Panc1 (cell line): ENCODE data around the gene MPO. TPM values are rescaled to one million over a fixed set of nuclear protein-coding genes. Genes with fewer than 3 reads are reported as not detected.

Source experiments
- ATAC-seq: fragments of 200-7000 bp; cut with Tn5 transposase; 2 replicates; pipeline ENCODE4 v1.9.1; 2020; ENCODE audit warnings: mild to moderate bottlenecking, moderate library complexity
- Bru-seq: library from RNA; stranded (reverse); fragments of 400-500 nt; gene quantifications from one replicate; lab custom pipeline; 2021; lab: Mats Ljungman, UMichigan
- BruChase-seq, 2 experiments: library from RNA; stranded (reverse); fragments of 400-500 nt; gene quantifications; one replicate each; lab custom pipeline; 2021; lab: Mats Ljungman, UMichigan
- BruUV-seq: library from RNA; stranded (reverse); fragments of 400-500 nt; replicated peaks from 2 replicates; lab custom pipeline; 2021; lab: Mats Ljungman, UMichigan
- CTCF ChIA-PET: fragments of 300-600 bp; sonication (Branson Sonifier 250); formaldehyde crosslinking; loops from one replicate; lab custom pipeline; 2022; ENCODE audit warnings: antibody characterized with exemption; lab: Charles Lee
- POLR2A ChIA-PET: fragments of 300-600 bp; sonication (Branson Sonifier 250); formaldehyde crosslinking; loops from one replicate; lab custom pipeline; 2022; ENCODE audit warnings: antibody characterized with exemption; lab: Charles Lee
- DNase-seq: peaks from one replicate; pipeline ENCODE4 v3.0.0-alpha.2; 2010; ENCODE audit warnings: low read depth, low spot score
- H3K27ac ChIP-seq: 2 replicates; pipeline ENCODE4 v1.5.1; 2011; ENCODE audit warnings: mild to moderate bottlenecking, low read length, inconsistent platforms
- H3K27me3 ChIP-seq: fragments of 200-500 bp; sonication (Bioruptor generic); 2 replicates; pipeline ENCODE4 v1.6.0; 2014; ENCODE audit warnings: low read length, inconsistent platforms; ENCODE audit not compliant: control insufficient read depth, insufficient read depth
- H3K36me3 ChIP-seq: fragments of 200-500 bp; sonication (Bioruptor generic); 2 replicates; pipeline ENCODE4 v1.5.1; 2014; ENCODE audit warnings: inconsistent platforms, mild to moderate bottlenecking, low read length, moderate library complexity; ENCODE audit not compliant: control insufficient read depth, insufficient read depth
- H3K4me1 ChIP-seq: 2 replicates; pipeline ENCODE4 v1.5.1; 2011; ENCODE audit warnings: inconsistent platforms, mild to moderate bottlenecking, low read length, moderate library complexity; ENCODE audit not compliant: control insufficient read depth, insufficient read depth
- H3K4me3 ChIP-seq, 2 experiments: 2 replicates each; pipeline ENCODE4 v1.5.1; 2011 to 2012; ENCODE audit warnings: low read depth in 2 of 2, low read length in 2 of 2, mild to moderate bottlenecking in 2 of 2, inconsistent platforms in 1 of 2, moderate library complexity in 1 of 2
- H3K9me3 ChIP-seq: fragments of 200-500 bp; sonication (Bioruptor generic); 2 replicates; pipeline ENCODE4 v1.5.1; 2014; ENCODE audit warnings: low read depth, mild to moderate bottlenecking, inconsistent platforms, low read length, moderate library complexity; ENCODE audit not compliant: control insufficient read depth, insufficient read depth
- CTCF ChIP-seq: fragments of 450-650 bp; IDR thresholded peaks from 2 replicates; pipeline ENCODE4 v1.5.1; 2017; ENCODE audit warnings: mild to moderate bottlenecking
- POLR2AphosphoS5 ChIP-seq: IDR thresholded peaks from 2 replicates; pipeline ENCODE4 v1.6.1; 2012; ENCODE audit warnings: mild to moderate bottlenecking, low read depth, low read length, moderate library complexity
- SIN3A ChIP-seq: IDR thresholded peaks from 2 replicates; pipeline ENCODE4 v1.6.1; 2012; ENCODE audit warnings: low read depth, mild to moderate bottlenecking, low read length, moderate library complexity, borderline replicate concordance; ENCODE audit not compliant: insufficient read depth
- TCF7L2 ChIP-seq: IDR thresholded peaks from 2 replicates; pipeline ENCODE4 v1.6.1; 2011; ENCODE audit warnings: mild to moderate bottlenecking, low read depth, low read length, inconsistent platforms
- in situ Hi-C: cut with HindIII; loops from 2 replicates; pipeline ENCODE4 v1.10.0; 2016; ENCODE audit warnings: low sequenced_read_pairs, low pct_unique_long_range_greater_than_20kb
- intact Hi-C: fragments of 100-400 bp; cut with micrococcal nuclease; formaldehyde crosslinking; loops from one replicate; pipeline ENCODE4 v1.10.0; 2022; ENCODE audit not compliant: unreplicated experiment
- long read RNA-seq: library from polyadenylated mRNA; unstranded; transcript quantifications from one replicate; pipeline ENCODE4 v2.0.0, GENCODE V29; 2021; ENCODE audit not compliant: unreplicated experiment
- polyA plus RNA-seq: library from polyadenylated mRNA; unstranded; fragments of >200 nt; gene quantifications from one replicate; pipeline ENCODE4 v1.2.1, GENCODE V29; 2012; ENCODE audit warnings: missing spikeins; ENCODE audit not compliant: insufficient read length
- total RNA-seq: library from RNA; stranded (reverse); gene quantifications from one replicate; pipeline ENCODE4 v1.2.1, GENCODE V29; 2021; ENCODE audit not compliant: unreplicated experiment
- TF ChIP-seq, protein P1 (sequence below), 2 experiments: IDR thresholded peaks; 2 replicates each; pipeline ENCODE4 v1.6.1; 2011 to 2012; ENCODE audit warnings: low read depth in 2 of 2, control low read depth in 1 of 2, low read length in 1 of 2, mild to moderate bottlenecking in 1 of 2, moderate library complexity in 1 of 2; ENCODE audit not compliant: insufficient read depth in 1 of 2

The MPO gene, protein sequence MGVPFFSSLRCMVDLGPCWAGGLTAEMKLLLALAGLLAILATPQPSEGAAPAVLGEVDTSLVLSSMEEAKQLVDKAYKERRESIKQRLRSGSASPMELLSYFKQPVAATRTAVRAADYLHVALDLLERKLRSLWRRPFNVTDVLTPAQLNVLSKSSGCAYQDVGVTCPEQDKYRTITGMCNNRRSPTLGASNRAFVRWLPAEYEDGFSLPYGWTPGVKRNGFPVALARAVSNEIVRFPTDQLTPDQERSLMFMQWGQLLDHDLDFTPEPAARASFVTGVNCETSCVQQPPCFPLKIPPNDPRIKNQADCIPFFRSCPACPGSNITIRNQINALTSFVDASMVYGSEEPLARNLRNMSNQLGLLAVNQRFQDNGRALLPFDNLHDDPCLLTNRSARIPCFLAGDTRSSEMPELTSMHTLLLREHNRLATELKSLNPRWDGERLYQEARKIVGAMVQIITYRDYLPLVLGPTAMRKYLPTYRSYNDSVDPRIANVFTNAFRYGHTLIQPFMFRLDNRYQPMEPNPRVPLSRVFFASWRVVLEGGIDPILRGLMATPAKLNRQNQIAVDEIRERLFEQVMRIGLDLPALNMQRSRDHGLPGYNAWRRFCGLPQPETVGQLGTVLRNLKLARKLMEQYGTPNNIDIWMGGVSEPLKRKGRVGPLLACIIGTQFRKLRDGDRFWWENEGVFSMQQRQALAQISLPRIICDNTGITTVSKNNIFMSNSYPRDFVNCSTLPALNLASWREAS
- total RNA-seq (not detected), Bru-seq, nascent RNA (not detected), BruChase-seq, experiment 1, labeled RNA remaining after a 2-hour chase (not detected), BruChase-seq, experiment 2, labeled RNA remaining after a 6-hour chase (percentile 12 among the genes with signal in this experiment)
- polyA plus RNA-seq: not detected
- long read RNA-seq: 0 reads

GRCh38 chr17:58280480-58281217 is at the start of gene MPO:
Gene MPO, minus strand, starts transcription at chr17:58280935. Its CDS starts 177 bp downstream, at chr17:58280758.
- Histone ChIP-seq H3K27ac (no peak within 1 kb of the TSS), H3K36me3 (no peaks in the 10 kb centered on the region), H3K4me1 (no peaks in the 10 kb centered on the region), H3K4me3 (no peak within 1 kb of the TSS), H3K27me3 (no peaks in the 10 kb centered on the region), H3K9me3 (no peaks in the 10 kb centered on the region)
- ChIA-PET CTCF (no interaction called here), POLR2A (no interaction called here)
- DNase-seq (no peak), ATAC-seq (no peak)
- in situ Hi-C loops (no loop called here), intact Hi-C loops (no loop called here)
- BruUV-seq: no TSS peak
- TF ChIP-seq POLR2AphosphoS5: no peak
- TF ChIP-seq, protein P1, sequence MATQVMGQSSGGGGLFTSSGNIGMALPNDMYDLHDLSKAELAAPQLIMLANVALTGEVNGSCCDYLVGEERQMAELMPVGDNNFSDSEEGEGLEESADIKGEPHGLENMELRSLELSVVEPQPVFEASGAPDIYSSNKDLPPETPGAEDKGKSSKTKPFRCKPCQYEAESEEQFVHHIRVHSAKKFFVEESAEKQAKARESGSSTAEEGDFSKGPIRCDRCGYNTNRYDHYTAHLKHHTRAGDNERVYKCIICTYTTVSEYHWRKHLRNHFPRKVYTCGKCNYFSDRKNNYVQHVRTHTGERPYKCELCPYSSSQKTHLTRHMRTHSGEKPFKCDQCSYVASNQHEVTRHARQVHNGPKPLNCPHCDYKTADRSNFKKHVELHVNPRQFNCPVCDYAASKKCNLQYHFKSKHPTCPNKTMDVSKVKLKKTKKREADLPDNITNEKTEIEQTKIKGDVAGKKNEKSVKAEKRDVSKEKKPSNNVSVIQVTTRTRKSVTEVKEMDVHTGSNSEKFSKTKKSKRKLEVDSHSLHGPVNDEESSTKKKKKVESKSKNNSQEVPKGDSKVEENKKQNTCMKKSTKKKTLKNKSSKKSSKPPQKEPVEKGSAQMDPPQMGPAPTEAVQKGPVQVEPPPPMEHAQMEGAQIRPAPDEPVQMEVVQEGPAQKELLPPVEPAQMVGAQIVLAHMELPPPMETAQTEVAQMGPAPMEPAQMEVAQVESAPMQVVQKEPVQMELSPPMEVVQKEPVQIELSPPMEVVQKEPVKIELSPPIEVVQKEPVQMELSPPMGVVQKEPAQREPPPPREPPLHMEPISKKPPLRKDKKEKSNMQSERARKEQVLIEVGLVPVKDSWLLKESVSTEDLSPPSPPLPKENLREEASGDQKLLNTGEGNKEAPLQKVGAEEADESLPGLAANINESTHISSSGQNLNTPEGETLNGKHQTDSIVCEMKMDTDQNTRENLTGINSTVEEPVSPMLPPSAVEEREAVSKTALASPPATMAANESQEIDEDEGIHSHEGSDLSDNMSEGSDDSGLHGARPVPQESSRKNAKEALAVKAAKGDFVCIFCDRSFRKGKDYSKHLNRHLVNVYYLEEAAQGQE (IDR thresholded peaks at IDR 0.05; ENCODE audit: insufficient read depth in 1 of 2, low read depth in 2 of 2, low read length in 1 of 2): no peak
- no peak for TF ChIP-seq TCF7L2
- TF ChIP-seq SIN3A: no peak

GRCh38 chr17:58329810-58330537 is 49.2 kb upstream of the MPO start:
- Histone ChIP-seq H3K27me3 (no peaks in the 10 kb centered on the region), H3K36me3 (no peaks in the 10 kb centered on the region), H3K9me3 (no peaks in the 10 kb centered on the region), H3K4me3 (no peak overlapping the region), H3K4me1 (no peaks in the 10 kb centered on the region), H3K27ac (no peak overlapping the region)
- BruUV-seq: no TSS peak
- TF ChIP-seq, protein P1 (IDR thresholded peaks at IDR 0.05; ENCODE audit: insufficient read depth in 1 of 2, low read depth in 2 of 2, low read length in 1 of 2): no peak
- TF ChIP-seq SIN3A: no peak
- TF ChIP-seq TCF7L2: no peak
- TF ChIP-seq POLR2AphosphoS5: no peak
- no peak for TF ChIP-seq CTCF
- ATAC-seq (no peak), DNase-seq (no peak)
- intact Hi-C loops (no loop called here), in situ Hi-C loops (no loop called here)
- POLR2A ChIA-PET: no interaction called here
- CTCF ChIA-PET: no interaction called here
